T-cell (primary cell): ENCODE results near the gene GNAS-AS1. TPM values are rescaled to one million over a fixed set of nuclear protein-coding genes. Genes with fewer than 3 reads are reported as not detected.
A peak's percentile ranks its signal among the peaks of the same experiment; 100 is the strongest.

Source experiments
- ATAC-seq, 4 experiments: fragments of 200-7000 bp in 3 of 4; fragments of 150-1000 bp in 1 of 4; cut with Tn5 transposase; replicated peaks in 1 of 4; 1 replicate in 3 of 4; 2 replicates in 1 of 4; pipeline ENCODE4 v1.10.0; 2021; ENCODE audit warnings: moderate library complexity in 3 of 4, mild to moderate bottlenecking in 2 of 4, moderate number of reproducible peaks in 1 of 4
- CTCF ChIA-PET, 2 donors: fragments of 300-600 bp; sonication (Branson Sonifier 250); formaldehyde crosslinking; loops; one replicate each; lab custom pipeline; 2022; ENCODE audit warnings: antibody characterized with exemption in 2 of 2; lab: Charles Lee
- POLR2A ChIA-PET, 2 donors: fragments of 300-600 bp; sonication (Branson Sonifier 250); formaldehyde crosslinking; loops; one replicate each; lab custom pipeline; 2022; ENCODE audit warnings: antibody characterized with exemption in 2 of 2; lab: Charles Lee
- DNase-seq, 35 experiments: peaks; one replicate each; pipeline versions ENCODE4 v3.0.0 to v3.0.0-alpha.2; 2013 to 2023
- H3K27ac ChIP-seq: one replicate; pipeline ENCODE4 v1.5.1; 2013; ENCODE audit warnings: low read length
- H3K27me3 ChIP-seq, 2 experiments: replicated peaks in 1 of 2; 1 replicate in 1 of 2; 2 replicates in 1 of 2; pipeline versions ENCODE4 v1.6.1 to v1.7.0; 2013; ENCODE audit warnings: low read length in 1 of 2, mixed read lengths in 1 of 2; ENCODE audit not compliant: control insufficient read depth in 2 of 2, insufficient read depth in 2 of 2; ENCODE audit errors: extremely low read depth in 1 of 2
- H3K36me3 ChIP-seq, 2 donors: 1 replicate in 1 of 2; 2 replicates in 1 of 2; pipeline versions ENCODE4 v1.6.1 to v1.7.0; 2013; ENCODE audit warnings: low read length in 1 of 2; ENCODE audit not compliant: control insufficient read depth in 2 of 2, insufficient read depth in 1 of 2; ENCODE audit errors: extremely low read depth in 1 of 2
- H3K4me1 ChIP-seq, 2 experiments: 1 replicate in 1 of 2; 2 replicates in 1 of 2; pipeline versions ENCODE4 v1.6.1 to v1.7.0; 2013; ENCODE audit warnings: low read length in 2 of 2, mixed read lengths in 1 of 2; ENCODE audit not compliant: insufficient read depth in 2 of 2, control insufficient read depth in 1 of 2; ENCODE audit errors: extremely low read depth in 1 of 2
- H3K4me3 ChIP-seq, 2 donors: 1 replicate in 1 of 2; 2 replicates in 1 of 2; pipeline versions ENCODE4 v1.5.1 to v1.7.0; 2013; ENCODE audit warnings: mild to moderate bottlenecking in 2 of 2, low read length in 1 of 2, moderate library complexity in 1 of 2; ENCODE audit not compliant: control insufficient read depth in 1 of 2; ENCODE audit errors: extremely low read depth in 1 of 2
- H3K9me3 ChIP-seq: 2 replicates; pipeline ENCODE4 v1.7.0; 2013
- H3K27ac Mint-ChIP-seq, 2 donors: one replicate each; pipeline ENCODE4 v1.8.0; 2020 to 2021; ENCODE audit warnings: mild to moderate bottlenecking in 2 of 2, mixed read lengths in 2 of 2
- H3K27me3 Mint-ChIP-seq, 2 donors: one replicate each; pipeline ENCODE4 v1.8.0; 2021 to 2022; ENCODE audit warnings: mixed read lengths in 2 of 2
- H3K36me3 Mint-ChIP-seq: one replicate; pipeline ENCODE4 v1.8.0; 2021; ENCODE audit warnings: mixed read lengths
- H3K4me1 Mint-ChIP-seq, 3 donors: one replicate each; pipeline ENCODE4 v1.8.0; 2020 to 2022; ENCODE audit warnings: mixed read lengths in 3 of 3, mild to moderate bottlenecking in 1 of 3
- H3K4me3 Mint-ChIP-seq, 3 donors: one replicate each; pipeline ENCODE4 v1.8.0; 2020 to 2022; ENCODE audit warnings: mild to moderate bottlenecking in 3 of 3, mixed read lengths in 3 of 3, moderate library complexity in 3 of 3
- H3K9me3 Mint-ChIP-seq, 3 donors: one replicate each; pipeline ENCODE4 v1.8.0; 2020 to 2022; ENCODE audit warnings: mixed read lengths in 3 of 3
- WGBS: methylation state at CpG from one replicate; pipeline ENCODE4 v1.1.5; 2013; ENCODE audit warnings: missing lambda C conversion rate; ENCODE audit not compliant: insufficient coverage; 5-methylcytosine and 5-hydroxymethylcytosine counted together
- total RNA-seq, 35 experiments: library from RNA in 6 of 35; stranded (reverse) in 6 of 35; fragments of 120-200 nt in 1 of 35; gene quantifications; one replicate each; pipeline versions ENCODE4 v1.2.1 to v1.2.4 and lab custom pipeline; 2013 to 2026

GNAS-AS1 gene
- total RNA-seq, 5 donors from 2014 or later (not counting 1 experiment from before 2014, with no cell fraction given) = 1.1 to 1.7 (median 1.5) TPM

DNA sequence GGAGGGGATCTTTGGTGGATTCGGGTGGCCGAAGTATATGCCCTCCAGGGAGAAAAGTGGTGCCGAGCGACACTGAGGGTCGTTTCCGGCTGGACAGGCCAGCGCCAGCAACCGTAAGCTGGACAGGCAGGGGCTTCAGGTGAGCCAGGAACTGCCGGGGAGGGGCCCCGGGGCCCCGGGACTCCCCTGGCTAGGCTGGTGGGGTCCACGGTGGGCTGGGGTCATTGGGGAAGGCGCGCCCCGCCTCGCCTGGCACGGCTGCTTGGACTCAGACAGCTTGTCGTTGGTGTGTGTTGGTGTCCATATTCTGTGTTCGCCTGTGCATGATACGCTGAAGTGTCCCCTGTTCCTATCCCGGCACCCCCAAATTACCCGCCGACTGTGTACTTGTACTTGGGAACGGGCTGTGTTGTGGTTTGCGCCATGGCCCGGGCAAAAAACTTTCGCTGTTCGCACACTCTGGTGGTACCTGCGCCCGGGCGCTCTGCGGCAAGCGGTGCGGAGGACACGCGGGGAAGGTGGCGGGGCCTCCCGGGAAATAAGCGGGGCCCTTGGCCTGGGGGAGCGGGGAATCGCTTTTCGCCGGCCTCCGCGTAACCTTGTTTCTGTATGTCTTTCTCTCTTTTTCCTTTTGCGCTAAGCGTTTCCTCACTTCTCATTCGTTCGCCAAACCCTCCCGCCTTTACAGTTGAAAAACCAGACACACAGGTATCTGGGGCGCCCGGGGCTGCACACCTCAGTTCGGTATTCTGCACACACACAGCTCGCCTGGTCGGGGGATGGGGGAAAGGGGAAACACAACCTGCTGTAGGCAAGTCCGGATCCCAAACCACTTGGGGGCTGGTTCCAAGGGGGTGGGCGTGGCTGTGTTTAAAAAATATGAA, 5.0 kb upstream of the GNAS-AS1 start:
- Mint-ChIP-seq H3K27ac (no peak overlapping the region), H3K4me1 (peaks cover 14 to 25% (median 22%) of the 10 kb centered on the region in 3 donors), H3K4me3 (peak overlapping the region; percentile 5 to 72 (median 44)), H3K36me3 (no peaks in the 10 kb centered on the region), H3K27me3 (peaks cover 40 to 59% of the 10 kb centered on the region in 2 donors), H3K9me3 (no peaks in the 10 kb centered on the region)
- POLR2A ChIA-PET = no interaction called here
- DNase-seq (no peak), ATAC-seq (no peak)
- H3K27me3 ChIP-seq = peaks cover 8 to 66% of the 10 kb centered on the region in 2 experiments
- no peak overlapping the region for H3K4me3 ChIP-seq
- 51% methylated on average over 44 of the region's 57 CpGs for WGBS
- H3K36me3 ChIP-seq = no peaks in the 10 kb centered on the region
- H3K9me3 ChIP-seq = no peaks in the 10 kb centered on the region
- CTCF ChIA-PET = interaction anchor here (0.6 kb wide), 2 partner anchors 11 to 21 kb away, joined by 3 read pairs; no protein-coding TSS in a partner anchor
- H3K4me1 ChIP-seq = peaks cover 0 to 48% of the 10 kb centered on the region in 2 experiments
- no peak overlapping the region for H3K27ac ChIP-seq

DNA sequence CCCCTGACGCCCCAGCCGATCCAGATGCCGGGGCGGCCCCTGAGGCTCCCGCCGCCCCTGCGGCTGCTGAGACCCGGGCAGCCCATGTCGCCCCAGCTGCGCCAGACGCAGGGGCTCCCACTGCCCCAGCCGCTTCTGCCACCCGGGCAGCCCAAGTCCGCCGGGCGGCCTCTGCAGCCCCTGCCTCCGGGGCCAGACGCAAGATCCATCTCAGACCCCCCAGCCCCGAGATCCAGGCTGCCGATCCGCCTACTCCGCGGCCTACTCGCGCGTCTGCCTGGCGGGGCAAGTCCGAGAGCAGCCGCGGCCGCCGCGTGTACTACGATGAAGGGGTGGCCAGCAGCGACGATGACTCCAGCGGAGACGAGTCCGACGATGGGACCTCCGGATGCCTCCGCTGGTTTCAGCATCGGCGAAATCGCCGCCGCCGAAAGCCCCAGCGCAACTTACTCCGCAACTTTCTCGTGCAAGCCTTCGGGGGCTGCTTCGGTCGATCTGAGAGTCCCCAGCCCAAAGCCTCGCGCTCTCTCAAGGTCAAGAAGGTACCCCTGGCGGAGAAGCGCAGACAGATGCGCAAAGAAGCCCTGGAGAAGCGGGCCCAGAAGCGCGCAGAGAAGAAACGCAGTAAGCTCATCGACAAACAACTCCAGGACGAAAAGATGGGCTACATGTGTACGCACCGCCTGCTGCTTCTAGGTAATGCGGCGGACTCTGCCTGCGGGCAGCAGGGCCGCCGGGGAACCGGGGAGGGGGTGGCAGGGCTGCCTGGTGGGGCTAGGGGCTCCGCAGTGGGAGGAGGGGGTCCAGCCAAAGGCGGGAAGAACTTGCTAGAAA, 4.2 kb upstream of the GNAS-AS1 start:
- Mint-ChIP-seq H3K36me3 (no peaks in the 10 kb centered on the region), H3K4me3 (peak overlapping the region; percentile 45 to 72 (median 46)), H3K27ac (no peak overlapping the region), H3K4me1 (peaks cover 16 to 30% (median 23%) of the 10 kb centered on the region in 3 donors), H3K27me3 (peaks cover 35 to 60% of the 10 kb centered on the region in 2 donors), H3K9me3 (no peaks in the 10 kb centered on the region)
- Histone ChIP-seq H3K27ac (no peak overlapping the region), H3K36me3 (no peaks in the 10 kb centered on the region), H3K4me1 (peaks cover 0 to 55% of the 10 kb centered on the region in 2 experiments), H3K27me3 (peaks cover 8 to 70% of the 10 kb centered on the region in 2 experiments), H3K4me3 (peak overlapping the region; percentile 26 to 30), H3K9me3 (no peaks in the 10 kb centered on the region)
- ATAC-seq (no peak), DNase-seq (no peak)
- POLR2A ChIA-PET = interaction anchor here in 1 of 2 donors (0.6 kb wide), 1 partner anchor 519 kb away, joined by 3 read pairs; no protein-coding TSS in a partner anchor
- CTCF ChIA-PET = no interaction called here
- WGBS = 44% methylated on average over 68 of the region's 75 CpGs

DNA sequence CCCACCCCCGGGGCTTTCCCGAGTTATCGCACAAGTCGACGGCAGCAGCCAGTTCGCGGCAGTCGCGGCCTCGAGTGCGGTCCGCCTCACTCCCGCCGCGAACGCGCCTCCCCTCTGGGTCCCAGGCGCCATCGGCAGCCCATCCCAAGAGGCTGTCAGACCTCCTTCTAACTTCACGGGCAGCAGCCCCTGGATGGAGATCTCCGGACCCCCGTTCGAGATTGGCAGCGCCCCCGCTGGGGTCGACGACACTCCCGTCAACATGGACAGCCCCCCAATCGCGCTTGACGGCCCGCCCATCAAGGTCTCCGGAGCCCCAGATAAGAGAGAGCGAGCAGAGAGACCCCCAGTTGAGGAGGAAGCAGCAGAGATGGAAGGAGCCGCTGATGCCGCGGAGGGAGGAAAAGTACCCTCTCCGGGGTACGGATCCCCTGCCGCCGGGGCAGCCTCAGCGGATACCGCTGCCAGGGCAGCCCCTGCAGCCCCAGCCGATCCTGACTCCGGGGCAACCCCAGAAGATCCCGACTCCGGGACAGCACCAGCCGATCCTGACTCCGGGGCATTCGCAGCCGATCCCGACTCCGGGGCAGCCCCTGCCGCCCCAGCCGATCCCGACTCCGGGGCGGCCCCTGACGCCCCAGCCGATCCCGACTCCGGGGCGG, 3.4 kb upstream of the GNAS-AS1 start:
- POLR2A ChIA-PET = no interaction called here
- peaks cover 0 to 55% of the 10 kb centered on the region in 2 experiments for H3K4me1 ChIP-seq
- 39% methylated on average over 61 of the region's 63 CpGs for WGBS

DNA sequence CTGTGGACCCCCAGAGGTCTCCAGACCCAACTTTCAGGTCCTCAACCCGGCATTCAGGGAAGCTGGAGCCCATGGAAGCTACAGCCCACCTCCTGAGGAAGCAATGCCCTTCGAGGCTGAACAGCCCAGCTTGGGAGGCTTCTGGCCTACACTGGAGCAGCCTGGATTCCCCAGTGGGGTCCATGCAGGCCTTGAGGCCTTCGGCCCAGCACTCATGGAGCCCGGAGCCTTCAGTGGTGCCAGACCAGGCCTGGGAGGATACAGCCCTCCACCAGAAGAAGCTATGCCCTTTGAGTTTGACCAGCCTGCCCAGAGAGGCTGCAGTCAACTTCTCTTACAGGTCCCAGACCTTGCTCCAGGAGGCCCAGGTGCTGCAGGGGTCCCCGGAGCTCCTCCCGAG, 2.8 kb upstream of the GNAS-AS1 start:
- Histone ChIP-seq H3K27me3 (peaks cover 4 to 62% of the 10 kb centered on the region in 2 experiments), H3K36me3 (no peaks in the 10 kb centered on the region), H3K4me1 (peaks cover 0 to 55% of the 10 kb centered on the region in 2 experiments), H3K9me3 (no peaks in the 10 kb centered on the region), H3K4me3 (no peak overlapping the region), H3K27ac (no peak overlapping the region)
- Mint-ChIP-seq H3K27ac (no peak overlapping the region), H3K36me3 (no peaks in the 10 kb centered on the region), H3K27me3 (peaks cover 32 to 67% of the 10 kb centered on the region in 2 donors), H3K4me3 (peak overlapping the region in 1 of 3 donors; percentile 72), H3K4me1 (peaks cover 19 to 36% (median 25%) of the 10 kb centered on the region in 3 donors), H3K9me3 (no peaks in the 10 kb centered on the region)
- ATAC-seq (no peak), DNase-seq (no peak)
- ChIA-PET CTCF (interaction anchor here in 1 of 2 donors (0.6 kb wide), 1 partner anchor 369 kb away, joined by 3 read pairs; no protein-coding TSS in a partner anchor), POLR2A (no interaction called here)
- 63% methylated on average over 6 of the region's 6 CpGs for WGBS

More for the DNA sequence above, 3.4 kb upstream of the GNAS-AS1 start:
- H3K9me3 Mint-ChIP-seq = no peaks in the 10 kb centered on the region
- no peak overlapping the region for H3K27ac Mint-ChIP-seq
- H3K4me1 Mint-ChIP-seq = peaks cover 16 to 36% (median 25%) of the 10 kb centered on the region in 3 donors
- CTCF ChIA-PET = interaction anchor here in 1 of 2 donors (0.6 kb wide), 1 partner anchor 368 kb away, joined by 3 read pairs; no protein-coding TSS in a partner anchor
- ATAC-seq (no peak), DNase-seq (no peak)
- no peak overlapping the region for H3K27ac ChIP-seq
- H3K36me3 ChIP-seq = no peaks in the 10 kb centered on the region
- no peak overlapping the region for H3K4me3 ChIP-seq
- peak overlapping the region; percentile 53 to 72 (median 66) for H3K4me3 Mint-ChIP-seq
- no peaks in the 10 kb centered on the region for H3K36me3 Mint-ChIP-seq
- H3K27me3 Mint-ChIP-seq = peaks cover 34 to 65% of the 10 kb centered on the region in 2 donors
- H3K9me3 ChIP-seq = no peaks in the 10 kb centered on the region
- H3K27me3 ChIP-seq = peaks cover 6 to 63% of the 10 kb centered on the region in 2 experiments

DNA sequence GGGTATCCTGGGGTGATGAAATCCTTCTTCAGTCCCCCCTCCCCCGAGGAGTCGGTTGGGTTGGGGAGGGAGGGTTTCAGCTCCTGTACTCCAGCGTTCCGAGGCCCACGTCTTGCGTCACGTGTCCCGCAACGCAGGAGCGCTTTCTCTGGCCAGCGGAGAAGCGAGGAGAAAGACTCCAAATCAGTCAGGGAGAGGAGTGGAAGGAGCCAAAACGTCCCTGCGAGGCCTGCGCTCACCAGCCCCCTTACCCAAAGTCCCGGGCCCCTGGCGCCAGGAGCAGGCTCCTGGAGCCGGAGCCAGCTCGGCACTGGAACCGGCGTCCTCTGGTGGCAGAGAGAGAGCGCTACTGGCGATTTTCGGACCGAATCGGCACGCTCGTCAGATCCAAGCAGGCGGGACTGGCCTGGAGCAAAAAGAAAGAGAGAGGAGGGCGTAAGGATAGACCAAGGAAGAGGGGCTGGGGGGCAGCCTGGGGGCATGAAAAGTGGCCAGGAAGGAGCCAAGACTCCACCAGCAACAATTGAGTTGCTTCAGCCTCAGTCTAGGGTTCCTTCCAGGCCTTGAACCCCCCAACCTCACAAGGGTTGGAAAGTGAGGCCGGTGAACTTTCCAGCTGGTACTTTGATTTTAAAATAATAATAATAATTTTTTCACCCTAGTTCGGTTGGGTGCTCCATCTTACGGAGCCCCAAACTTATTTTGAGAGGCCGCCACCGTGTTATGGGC, 2.0 kb upstream of the GNAS-AS1 start, which contains the start of gene GNAS:
Gene GNAS, plus strand, starts transcription at position 174 of the 729 bp plus-strand sequence.
- Mint-ChIP-seq H3K27me3 (peaks cover 32 to 69% of the 10 kb centered on the region in 2 donors), H3K9me3 (no peaks in the 10 kb centered on the region), H3K4me3 (peak within 1 kb of the TSS; percentile 84 to 90 (median 85)), H3K27ac (peak within 1 kb of the TSS in 1 of 2 donors; percentile 28), H3K4me1 (peaks cover 24 to 42% (median 28%) of the 10 kb centered on the region in 3 donors), H3K36me3 (no peaks in the 10 kb centered on the region)
- peaks cover 0 to 62% of the 10 kb centered on the region in 2 experiments for H3K27me3 ChIP-seq
- H3K36me3 ChIP-seq = no peaks in the 10 kb centered on the region
- peak in 29 of 35 experiments; percentile 27 to 69 (median 40) for DNase-seq
- peaks cover 0 to 55% of the 10 kb centered on the region in 2 experiments for H3K4me1 ChIP-seq
- no peak within 1 kb of the TSS for H3K27ac ChIP-seq
- H3K9me3 ChIP-seq = no peaks in the 10 kb centered on the region
- ChIA-PET CTCF (no interaction called here), POLR2A (interaction anchor here in 1 of 2 donors (0.7 kb wide), 1 partner anchor 48 kb away, joined by 6 read pairs; no protein-coding TSS in a partner anchor)
- H3K4me3 ChIP-seq = peak within 1 kb of the TSS; percentile 51 to 62
- peak in 3 of 4 experiments; percentile 29 to 41 (median 34) for ATAC-seq
- 48% methylated on average over 29 of the region's 35 CpGs for WGBS
